HFFc6 (cell line): ENCODE data around the gene LAMB2. TPM values are rescaled to one million over a fixed set of nuclear protein-coding genes. Genes with fewer than 3 reads are reported as not detected.
A peak's percentile ranks its signal among the peaks of the same experiment; 100 is the strongest.

Source experiments
- DNase-seq: peaks from one replicate; pipeline ENCODE4 v3.0.0-alpha.2; 2018
- H3K27ac Mint-ChIP-seq: 2 replicates; pipeline ENCODE4 v1.8.0; 2020; ENCODE audit warnings: mild to moderate bottlenecking, mixed read lengths
- H3K27me3 Mint-ChIP-seq: 2 replicates; pipeline ENCODE4 v1.8.0; 2021; ENCODE audit warnings: mild to moderate bottlenecking, moderate library complexity, mixed read lengths; ENCODE audit not compliant: insufficient read depth
- H3K36me3 Mint-ChIP-seq: 2 replicates; pipeline ENCODE4 v1.8.0; 2021; ENCODE audit warnings: low read depth, mixed read lengths
- H3K4me1 Mint-ChIP-seq: 2 replicates; pipeline ENCODE4 v1.8.0; 2020; ENCODE audit warnings: low read depth, mixed read lengths
- H3K4me3 Mint-ChIP-seq: 2 replicates; pipeline ENCODE4 v1.8.0; 2020; ENCODE audit warnings: mild to moderate bottlenecking, moderate library complexity, mixed read lengths
- H3K9me3 Mint-ChIP-seq: 2 replicates; pipeline ENCODE4 v1.8.0; 2020; ENCODE audit warnings: mild to moderate bottlenecking, mixed read lengths
- total RNA-seq, 6 experiments: library from RNA; stranded (reverse); fragmentation: NEBNext Ultra II Directional; extraction: Animal tissue kit (Norgen Biotek cat#: 25700); gene quantifications; 2 replicates in 1 of 6; 3 replicates in 5 of 6; pipeline ENCODE4 v1.2.3, GENCODE V29; 2021
- TF ChIP-seq, protein P1 (sequence below): fragments of 200-600 bp; sonication (generic); IDR thresholded peaks from 2 replicates; pipeline ENCODE4 v1.5.0; 2021; ENCODE audit warnings: antibody characterized with exemption, mild to moderate bottlenecking

The LAMB2 gene
- total RNA-seq, 6 experiments from 2014 or later: 432 to 518 (median 449) TPM

DNA sequence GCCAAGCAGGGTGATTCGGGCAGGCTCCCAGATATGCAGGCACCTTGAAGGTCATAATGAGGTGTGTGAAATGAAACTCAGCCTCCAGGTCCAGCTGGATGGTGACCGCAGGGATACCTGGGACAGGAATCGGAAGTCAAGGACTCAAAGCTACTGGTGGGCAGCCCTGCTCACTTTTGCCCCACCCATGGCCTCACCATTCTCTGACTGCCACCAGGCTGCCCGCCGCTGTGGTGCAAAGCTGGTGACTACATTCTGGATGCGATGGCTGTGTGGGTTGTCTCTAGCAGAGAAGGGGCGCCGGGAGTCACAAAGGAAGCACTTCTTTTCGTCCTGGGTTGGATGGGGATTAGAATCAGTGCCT is 795 bp downstream of the LAMB2 start:
- peaks cover 26% of the 10 kb centered on the region for H3K4me1 Mint-ChIP-seq
- H3K36me3 Mint-ChIP-seq: peaks cover 24% of the 10 kb centered on the region
- H3K4me3 Mint-ChIP-seq: peak overlapping the region; percentile 90
- DNase-seq: no peak
- TF ChIP-seq, protein P1, sequence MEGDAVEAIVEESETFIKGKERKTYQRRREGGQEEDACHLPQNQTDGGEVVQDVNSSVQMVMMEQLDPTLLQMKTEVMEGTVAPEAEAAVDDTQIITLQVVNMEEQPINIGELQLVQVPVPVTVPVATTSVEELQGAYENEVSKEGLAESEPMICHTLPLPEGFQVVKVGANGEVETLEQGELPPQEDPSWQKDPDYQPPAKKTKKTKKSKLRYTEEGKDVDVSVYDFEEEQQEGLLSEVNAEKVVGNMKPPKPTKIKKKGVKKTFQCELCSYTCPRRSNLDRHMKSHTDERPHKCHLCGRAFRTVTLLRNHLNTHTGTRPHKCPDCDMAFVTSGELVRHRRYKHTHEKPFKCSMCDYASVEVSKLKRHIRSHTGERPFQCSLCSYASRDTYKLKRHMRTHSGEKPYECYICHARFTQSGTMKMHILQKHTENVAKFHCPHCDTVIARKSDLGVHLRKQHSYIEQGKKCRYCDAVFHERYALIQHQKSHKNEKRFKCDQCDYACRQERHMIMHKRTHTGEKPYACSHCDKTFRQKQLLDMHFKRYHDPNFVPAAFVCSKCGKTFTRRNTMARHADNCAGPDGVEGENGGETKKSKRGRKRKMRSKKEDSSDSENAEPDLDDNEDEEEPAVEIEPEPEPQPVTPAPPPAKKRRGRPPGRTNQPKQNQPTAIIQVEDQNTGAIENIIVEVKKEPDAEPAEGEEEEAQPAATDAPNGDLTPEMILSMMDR: no peak; the same call in 1 of the 2 replicates
- H3K27me3 Mint-ChIP-seq: peaks cover 4% of the 10 kb centered on the region; the same call in 1 of the 2 replicates
- no peaks in the 10 kb centered on the region for H3K9me3 Mint-ChIP-seq
- peak overlapping the region; percentile 96 for H3K27ac Mint-ChIP-seq

DNA sequence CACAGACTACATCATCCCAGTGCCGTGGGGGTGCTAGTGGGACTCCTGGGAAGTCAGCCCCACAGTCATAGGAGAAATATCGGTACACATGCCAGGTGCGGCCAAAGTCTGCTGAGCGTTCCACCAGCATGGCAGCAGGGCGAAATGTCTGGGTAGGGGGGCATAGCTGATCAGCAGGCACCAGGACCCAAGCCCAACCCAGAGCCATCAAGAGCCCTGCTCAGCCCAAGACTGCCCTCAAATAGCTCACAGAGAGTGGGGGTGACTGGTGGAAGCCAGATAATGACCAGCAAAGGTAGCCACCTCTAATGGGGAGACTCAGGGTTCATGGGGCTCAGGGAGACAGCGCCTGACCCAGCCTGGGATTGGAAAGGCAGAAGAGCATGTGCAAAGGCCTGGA is 1.3 kb downstream of the LAMB2 start:
- H3K4me1 Mint-ChIP-seq: peaks cover 26% of the 10 kb centered on the region
- H3K27ac Mint-ChIP-seq: peak overlapping the region; percentile 96
- DNase-seq: no peak
- H3K4me3 Mint-ChIP-seq: peak overlapping the region; percentile 90
- TF ChIP-seq, protein P1: no peak
- peaks cover 24% of the 10 kb centered on the region for H3K36me3 Mint-ChIP-seq
- H3K27me3 Mint-ChIP-seq: peaks cover 4% of the 10 kb centered on the region; the same call in 1 of the 2 replicates
- no peaks in the 10 kb centered on the region for H3K9me3 Mint-ChIP-seq

DNA sequence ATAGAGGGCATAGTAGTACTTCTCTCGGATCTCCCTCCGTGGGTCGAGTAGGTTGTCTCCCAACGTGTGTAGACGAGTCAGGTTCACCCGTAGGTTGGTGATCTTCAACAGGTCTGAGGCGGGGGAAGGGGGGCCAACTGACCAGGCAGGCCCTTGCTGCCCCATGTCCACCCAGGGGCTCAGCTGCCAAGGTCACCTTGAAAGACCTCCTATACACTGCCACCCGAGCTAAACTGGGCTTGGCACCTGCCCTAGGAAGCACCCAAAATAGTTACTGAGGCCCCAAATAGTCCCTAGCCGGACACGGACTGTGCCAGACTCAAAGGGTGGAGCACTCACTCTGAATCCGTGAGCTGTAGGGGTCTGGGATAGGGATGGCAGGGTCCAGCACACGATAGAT is 1.8 kb downstream of the LAMB2 start:
- peaks cover 4% of the 10 kb centered on the region; the same call in 1 of the 2 replicates for H3K27me3 Mint-ChIP-seq
- H3K9me3 Mint-ChIP-seq: no peaks in the 10 kb centered on the region
- DNase-seq: no peak
- peak overlapping the region; percentile 90; the same call in 1 of the 2 replicates for H3K4me3 Mint-ChIP-seq
- H3K4me1 Mint-ChIP-seq: peaks cover 26% of the 10 kb centered on the region
- H3K36me3 Mint-ChIP-seq: peaks cover 24% of the 10 kb centered on the region
- H3K27ac Mint-ChIP-seq: no peak overlapping the region
- TF ChIP-seq, protein P1: no peak

DNA sequence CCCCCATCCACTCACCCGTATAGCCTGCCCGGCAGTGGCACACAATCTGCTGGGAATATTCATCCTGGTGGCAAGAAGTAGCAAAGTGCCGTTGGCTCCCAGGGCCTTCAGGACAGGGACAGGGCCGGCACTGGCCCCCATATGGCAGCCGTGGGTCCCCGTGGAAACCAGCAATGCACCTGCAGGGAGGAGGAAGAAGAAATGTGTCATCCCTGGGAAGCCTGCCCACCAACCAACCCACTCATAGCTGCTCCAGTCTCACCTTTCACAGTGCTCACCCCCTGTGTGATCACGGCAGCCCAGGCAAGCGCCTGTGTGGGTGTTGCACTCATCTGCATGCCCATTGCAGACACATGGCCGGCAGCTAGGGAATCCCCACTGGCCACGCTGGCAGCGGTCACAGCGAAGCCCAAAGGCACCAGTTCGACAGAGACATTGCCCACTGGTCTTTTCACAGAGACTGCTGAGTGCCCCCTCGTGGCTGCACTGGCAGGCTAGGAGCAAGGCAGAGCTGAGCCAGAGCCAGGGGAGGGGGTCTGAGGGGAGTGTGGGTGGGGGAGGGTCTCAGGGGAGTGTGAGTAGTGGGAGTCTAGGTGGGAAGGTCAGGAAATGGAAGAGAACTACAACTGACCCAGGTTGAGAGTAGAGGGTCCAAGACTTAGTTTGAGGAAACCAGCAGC is 7.7 kb downstream of the LAMB2 start:
- no peak for DNase-seq
- Mint-ChIP-seq H3K9me3 (no peaks in the 10 kb centered on the region), H3K27me3 (peaks cover 8% of the 10 kb centered on the region), H3K27ac (no peak overlapping the region; the same call in 1 of the 2 replicates), H3K36me3 (peaks cover 7% of the 10 kb centered on the region), H3K4me1 (no peaks in the 10 kb centered on the region), H3K4me3 (no peak overlapping the region)
- TF ChIP-seq, protein P1: no peak

DNA sequence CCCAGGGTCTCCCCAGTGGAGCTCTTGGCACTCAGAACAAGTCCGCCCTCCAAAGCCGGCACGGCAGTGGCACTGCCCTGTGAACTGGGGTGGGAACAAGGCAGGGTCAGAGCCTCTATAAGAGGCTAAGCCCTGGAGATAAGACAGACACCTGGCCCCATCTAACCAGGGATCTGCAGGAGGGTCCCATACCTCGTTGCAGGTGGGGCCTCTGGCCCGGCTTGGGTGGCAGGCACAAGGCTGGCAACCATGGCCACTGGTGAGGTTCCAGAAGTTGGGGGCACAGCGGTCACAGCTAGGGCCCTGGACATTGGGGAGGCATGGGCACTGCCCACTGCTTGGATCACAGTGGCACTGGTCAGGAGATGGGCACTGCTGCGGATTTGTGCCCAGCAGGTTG is 8.6 kb downstream of the LAMB2 start:
- Mint-ChIP-seq H3K27ac (no peak overlapping the region), H3K4me1 (peaks cover 8% of the 10 kb centered on the region), H3K4me3 (no peak overlapping the region), H3K9me3 (no peaks in the 10 kb centered on the region), H3K27me3 (peaks cover 6% of the 10 kb centered on the region), H3K36me3 (peaks cover 10% of the 10 kb centered on the region)
- DNase-seq: no peak
- TF ChIP-seq, protein P1: no peak
